CD1c-positive myeloid dendritic cell (primary cell): ENCODE measurements around the gene ESR1.
A peak's percentile ranks its signal among the peaks of the same experiment; 100 is the strongest.
"Not testable (repeated sequence)": the region's sequence is repeated elsewhere in the genome, so short reads cannot be mapped to it uniquely, and the experiment has no call there.

ENCODE experiments used
- DNase-seq: peaks from one replicate; pipeline ENCODE4 v3.0.0-alpha.2; 2016; ENCODE audit errors: extremely low spot score

Gene ESR1

GRCh38 chr6:151975795-151976194, 168.3 kb downstream of the ESR1 start:
- DNase-seq = no peak

GRCh38 chr6:151988199-151988598, 180.7 kb downstream of the ESR1 start:
- DNase-seq = not testable (repeated sequence)

- no peak for DNase-seq
Measured at GRCh38 chr6:151992091-151992490, 184.6 kb downstream of the ESR1 start.

- no peak for DNase-seq
Measured at GRCh38 chr6:151993364-151993763, 185.9 kb downstream of the ESR1 start.

GRCh38 chr6:151998784-151999183, 191.3 kb downstream of the ESR1 start:
- no peak for DNase-seq

GRCh38 chr6:151999194-151999593, 191.7 kb downstream of the ESR1 start:
- DNase-seq = no peak

GRCh38 chr6:152001408-152001807, 193.9 kb downstream of the ESR1 start:
- DNase-seq = no peak

GRCh38 chr6:152002306-152002705, 194.8 kb downstream of the ESR1 start:
- no peak for DNase-seq

- DNase-seq = no peak
Measured at GRCh38 chr6:152004036-152004566, 196.6 kb downstream of the ESR1 start.

- no peak for DNase-seq
Measured at GRCh38 chr6:152004896-152005295, 197.4 kb downstream of the ESR1 start.

- DNase-seq = peak; percentile 10
Measured at GRCh38 chr6:152008779-152009178, 201.3 kb downstream of the ESR1 start.

- no peak for DNase-seq
Measured at GRCh38 chr6:152012227-152012626, 204.7 kb downstream of the ESR1 start.

GRCh38 chr6:152018876-152019275, 211.4 kb downstream of the ESR1 start:
- DNase-seq = no peak

GRCh38 chr6:152022303-152022702, 214.8 kb downstream of the ESR1 start:
- no peak for DNase-seq

- no peak for DNase-seq
Measured at GRCh38 chr6:152023613-152024012, 216.1 kb downstream of the ESR1 start.

- DNase-seq = no peak
Measured at GRCh38 chr6:152026291-152026690, 218.8 kb downstream of the ESR1 start.

- not testable (repeated sequence) for DNase-seq
Measured at GRCh38 chr6:152026744-152027143, 219.3 kb downstream of the ESR1 start.

- DNase-seq = not testable (repeated sequence)
Measured at GRCh38 chr6:152033765-152034164, 226.3 kb downstream of the ESR1 start.

- DNase-seq = no peak
Measured at GRCh38 chr6:152034631-152035030, 227.1 kb downstream of the ESR1 start.

- DNase-seq = no peak
Measured at GRCh38 chr6:152046118-152046517, 238.6 kb downstream of the ESR1 start.

GRCh38 chr6:152048921-152049320, 241.4 kb downstream of the ESR1 start:
- DNase-seq = no peak

GRCh38 chr6:152049502-152049901, 242.0 kb downstream of the ESR1 start:
- DNase-seq = peak; percentile 22

GRCh38 chr6:152050451-152051195, 243.1 kb downstream of the ESR1 start:
- DNase-seq = no peak

GRCh38 chr6:152052061-152052460, 244.6 kb downstream of the ESR1 start:
- no peak for DNase-seq
